Raji (cell line): ENCODE data around the gene FAM83E.
A peak's percentile ranks its signal among the peaks of the same experiment; 100 is the strongest.

Experiments used
- POLR2A ChIP-seq: IDR thresholded peaks from 2 replicates; pipeline ENCODE4 v1.6.1; 2011; ENCODE audit warnings: low read depth, low read length, control low read depth; ENCODE audit not compliant: insufficient read depth

The FAM83E gene

DNA sequence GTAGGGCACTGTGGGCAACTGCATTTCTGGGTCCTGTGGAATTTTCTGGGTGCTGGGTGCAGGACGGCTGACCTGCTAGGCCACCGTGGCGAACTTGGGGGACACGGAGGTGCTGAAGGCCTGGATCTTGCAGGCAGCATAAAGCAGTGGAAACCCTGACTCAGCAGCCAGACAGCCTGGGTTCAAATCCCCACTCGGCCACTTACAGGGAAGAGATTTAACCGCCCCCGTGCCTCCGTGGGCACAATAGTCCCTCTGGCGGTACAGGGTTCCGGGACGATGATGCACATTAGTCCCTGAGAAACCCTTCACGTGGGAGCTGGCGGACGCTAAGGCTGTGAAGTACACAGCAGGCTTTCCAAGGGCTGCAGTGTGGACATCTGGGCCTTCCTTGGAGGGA is 3.0 kb downstream of the FAM83E start:
- TF ChIP-seq POLR2A: no peak

DNA sequence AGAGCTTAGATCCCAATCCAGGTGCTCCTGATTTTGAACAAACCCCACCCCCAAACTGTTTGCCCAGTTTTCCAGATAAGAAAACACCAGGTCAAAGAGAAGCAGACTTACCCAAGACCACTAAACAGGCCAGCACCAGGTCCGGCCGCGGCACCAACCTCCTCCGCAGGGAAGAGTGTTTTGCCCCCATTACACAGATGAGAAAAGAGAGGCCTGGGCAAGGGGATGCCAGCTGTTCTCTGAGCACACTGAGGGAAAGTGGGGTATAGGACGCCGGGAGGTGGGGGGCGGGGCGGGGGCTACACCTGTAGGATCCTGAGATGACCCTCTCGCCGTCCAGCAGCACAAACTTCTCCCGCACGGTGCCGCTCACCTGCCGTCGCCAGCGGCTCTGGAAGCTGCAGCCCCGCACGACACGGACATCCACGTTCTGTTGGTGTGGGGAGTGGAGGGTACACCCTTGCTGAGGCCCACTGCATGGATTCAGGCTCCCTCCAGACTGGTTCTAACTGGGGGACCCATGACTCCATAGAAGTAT is 5.2 kb downstream of the FAM83E start:
- no peak for TF ChIP-seq POLR2A

DNA sequence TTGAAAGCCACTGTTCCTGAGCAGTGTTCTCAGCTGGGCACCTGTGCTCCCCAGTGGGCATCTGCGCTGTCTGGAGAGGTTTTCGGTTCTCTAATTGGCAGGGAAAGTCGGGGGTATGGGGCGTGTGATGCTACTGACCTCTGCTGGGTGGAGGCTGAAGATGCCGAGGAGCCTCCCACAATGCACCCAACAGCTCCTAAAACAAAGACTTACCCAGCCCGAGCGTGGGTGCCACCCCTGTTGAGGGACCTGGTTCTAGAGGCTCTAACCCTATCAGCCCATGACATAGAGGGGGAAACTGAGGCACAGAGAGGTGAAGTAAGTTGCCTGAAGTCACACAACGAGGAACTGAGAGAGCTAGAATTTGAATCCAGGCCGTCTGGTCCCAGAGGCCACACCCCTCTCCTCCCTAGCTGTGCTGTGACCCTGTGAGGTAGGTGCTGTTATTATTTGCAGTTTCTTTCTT is 6.0 kb downstream of the FAM83E start:
- TF ChIP-seq POLR2A: 0 out of 2 replicates have a peak, but pooled peaks have one; percentile 28

DNA sequence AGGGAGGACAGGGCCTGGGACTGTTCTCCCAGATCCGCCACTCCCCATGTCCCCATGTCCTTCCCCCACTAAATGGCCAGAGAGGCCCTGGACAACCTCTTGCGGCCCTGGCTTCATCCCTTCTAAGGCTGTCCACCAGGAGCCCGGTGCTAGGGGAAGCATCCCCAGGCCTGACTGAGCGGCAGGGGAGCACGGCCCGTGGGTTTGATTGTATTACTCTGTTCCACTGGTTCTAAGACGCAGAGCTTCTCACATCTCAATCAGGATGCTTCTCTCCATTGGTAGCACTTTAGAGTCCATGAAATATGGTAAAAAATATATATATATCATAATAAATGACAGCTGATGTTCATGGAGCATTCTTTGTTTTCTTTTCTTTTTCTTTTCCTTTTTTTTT is 7.5 kb downstream of the FAM83E start:
- no peak for TF ChIP-seq POLR2A

DNA sequence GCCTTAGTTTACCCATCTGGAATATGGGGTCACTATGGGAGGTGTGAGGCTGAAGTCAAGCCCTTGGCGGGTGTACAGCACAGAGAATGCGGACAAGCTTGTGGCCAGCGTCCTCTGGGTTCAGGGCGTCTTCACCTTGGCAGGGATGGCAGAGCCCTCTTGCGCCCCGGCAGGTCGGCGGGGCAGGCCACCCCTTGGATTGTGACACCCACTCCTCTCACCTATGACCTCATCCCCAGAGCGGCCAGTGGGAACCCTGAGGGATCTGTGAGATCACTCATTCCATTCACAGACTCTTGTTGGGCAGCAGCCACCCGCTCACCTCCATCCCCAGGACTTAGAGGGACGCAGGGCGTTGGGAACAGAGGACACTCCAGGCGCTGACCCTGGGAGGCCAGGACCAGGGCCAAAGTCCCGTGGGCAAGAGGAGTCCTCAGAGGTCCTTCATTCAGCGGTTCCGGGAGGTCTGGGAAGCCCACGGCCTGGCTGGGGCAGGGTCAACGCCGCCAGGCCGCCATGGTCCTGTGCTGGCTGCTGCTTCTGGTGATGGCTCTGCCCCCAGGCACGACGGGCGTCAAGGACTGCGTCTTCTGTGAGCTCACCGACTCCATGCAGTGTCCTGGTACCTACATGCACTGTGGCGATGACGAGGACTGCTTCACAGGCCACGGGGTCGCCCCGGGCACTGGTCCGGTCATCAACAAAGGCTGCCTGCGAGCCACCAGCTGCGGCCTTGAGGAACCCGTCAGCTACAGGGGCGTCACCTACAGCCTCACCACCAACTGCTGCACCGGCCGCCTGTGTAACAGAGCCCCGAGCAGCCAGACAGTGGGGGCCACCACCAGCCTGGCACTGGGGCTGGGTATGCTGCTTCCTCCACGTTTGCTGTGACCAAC is 8.2 kb downstream of the FAM83E start, which contains the start of gene SPACA4:
Gene SPACA4, plus strand, starts transcription at position 280 of the 896 bp plus-strand sequence. Its CDS starts 237 bp downstream, at position 517.
- no peak for TF ChIP-seq POLR2A

DNA sequence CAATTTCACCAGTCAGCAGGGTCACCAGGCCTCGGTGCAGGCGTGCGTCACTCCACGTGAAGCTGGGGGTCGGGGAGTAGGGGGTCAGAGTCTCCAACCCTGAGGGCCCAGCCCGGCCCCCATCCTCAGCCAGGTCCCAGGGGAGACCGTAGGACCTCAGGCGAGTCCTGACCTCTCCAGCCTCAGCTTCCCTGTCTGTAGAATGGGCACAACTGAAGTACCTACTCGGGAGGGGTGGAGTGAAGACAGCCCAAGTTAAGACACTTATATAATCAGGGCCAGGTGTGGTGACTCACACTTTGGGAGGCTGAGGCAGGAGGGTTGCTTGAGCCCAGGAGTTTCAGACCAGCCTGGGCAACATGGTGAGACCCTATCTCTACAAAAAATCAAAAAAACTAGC is 11.0 kb downstream of the FAM83E start:
- TF ChIP-seq POLR2A: no peak

DNA sequence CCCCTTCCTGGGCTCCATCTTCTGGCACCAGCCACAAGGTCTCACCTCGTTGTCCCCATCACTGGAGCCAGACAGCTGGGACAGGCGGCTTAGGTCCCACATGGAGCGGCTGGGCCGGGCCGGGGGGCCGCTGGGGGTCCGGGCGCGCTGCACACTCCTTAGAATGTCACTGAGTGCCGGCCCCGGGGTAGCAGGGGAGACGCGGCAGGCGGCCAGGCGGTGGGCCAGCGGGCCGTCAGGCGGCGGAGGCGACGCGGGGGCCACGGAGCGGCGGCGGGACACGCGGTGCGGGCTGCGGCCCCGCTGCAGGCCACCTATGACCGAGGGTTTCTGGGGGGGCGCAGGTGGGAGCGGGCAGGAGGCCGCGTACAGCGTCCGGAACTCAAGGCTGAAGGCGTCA is 11.4 kb downstream of the FAM83E start:
- no peak for TF ChIP-seq POLR2A

DNA sequence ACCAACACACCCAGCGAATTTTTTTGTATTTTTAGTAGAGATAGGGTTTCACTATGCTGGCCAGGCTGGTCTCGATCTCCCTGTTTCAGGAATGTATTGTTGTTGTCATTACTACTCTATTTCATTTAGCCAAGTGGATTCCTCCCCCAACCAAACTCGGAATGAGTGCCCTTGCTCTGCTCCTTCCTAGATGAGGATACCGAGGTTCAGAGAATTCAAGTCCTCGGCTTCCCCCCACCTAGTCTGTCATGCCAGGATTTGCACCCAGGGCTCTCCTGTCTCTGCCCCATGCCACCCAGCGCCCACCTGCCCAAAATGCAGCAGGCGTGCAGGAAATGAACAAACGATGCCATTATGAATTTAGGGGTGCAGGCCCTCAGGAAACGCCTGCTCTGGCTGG is 11.9 kb downstream of the FAM83E start:
- no peak for TF ChIP-seq POLR2A

DNA sequence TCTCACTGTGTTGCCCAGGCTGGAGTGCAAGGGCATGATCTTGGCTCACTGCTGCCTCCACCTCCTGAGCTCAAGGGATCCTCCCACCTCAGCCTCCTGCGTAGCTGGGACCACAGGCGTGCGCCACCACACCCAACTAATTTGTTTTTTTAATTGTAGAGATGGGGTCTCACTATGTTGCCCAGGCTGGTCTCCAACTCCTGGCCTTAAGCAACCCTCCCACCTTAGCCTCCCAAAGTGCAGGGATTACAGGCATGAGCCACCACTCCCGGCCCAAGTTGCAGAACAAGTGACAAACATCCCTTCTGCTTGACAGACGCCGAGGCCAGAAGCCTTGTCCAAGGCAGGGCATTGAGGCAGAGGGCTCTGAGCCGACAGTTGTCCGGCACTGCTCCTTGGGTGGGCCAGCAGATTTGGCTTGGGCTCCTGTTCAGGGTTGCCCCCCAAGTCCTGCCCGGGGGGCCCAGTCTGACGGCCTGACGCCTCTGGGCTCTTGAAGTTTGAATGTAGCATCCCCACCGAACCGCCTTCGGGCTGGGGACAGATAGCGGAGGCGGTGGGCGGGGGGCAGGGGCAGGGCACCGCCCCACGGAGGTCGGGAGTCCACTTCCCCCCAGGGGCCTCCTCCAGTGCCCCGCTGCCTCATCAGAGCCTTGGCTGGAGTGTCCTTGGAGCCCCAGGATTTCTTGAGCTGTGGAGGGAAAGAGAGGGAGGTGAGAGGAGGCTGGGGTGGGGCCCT is 14.0 kb downstream of the FAM83E start:
- TF ChIP-seq POLR2A: no peak

DNA sequence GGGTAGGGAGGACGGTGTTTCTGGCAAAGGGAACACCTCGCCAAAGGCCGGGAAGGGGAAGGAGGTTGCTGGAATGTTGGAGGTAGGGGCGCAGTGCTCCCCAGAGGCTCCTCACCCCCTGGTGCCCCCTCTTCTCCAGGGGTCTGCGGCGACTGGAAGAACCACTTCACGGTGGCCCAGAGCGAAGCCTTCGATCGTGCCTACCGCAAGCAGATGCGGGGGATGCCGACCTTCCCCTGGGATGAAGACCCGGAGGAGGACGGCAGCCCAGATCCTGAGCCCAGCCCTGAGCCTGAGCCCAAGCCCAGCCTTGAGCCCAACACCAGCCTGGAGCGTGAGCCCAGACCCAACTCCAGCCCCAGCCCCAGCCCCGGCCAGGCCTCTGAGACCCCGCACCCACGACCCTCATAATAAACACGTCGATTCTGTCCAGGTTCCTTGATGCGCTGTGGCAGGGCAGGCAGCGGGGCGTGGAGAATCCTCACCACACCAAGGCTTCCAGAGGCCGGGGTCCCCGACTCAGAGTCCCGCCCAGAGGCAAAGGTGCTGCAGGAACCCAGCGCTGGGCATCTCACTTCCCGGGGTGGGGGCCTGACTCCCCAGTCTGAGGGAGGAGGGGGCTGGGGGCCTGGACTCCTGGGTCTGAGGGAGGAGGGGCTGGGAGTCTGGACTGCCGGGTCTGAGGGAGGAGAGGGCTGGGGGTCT is 15.7 kb downstream of the FAM83E start:
- TF ChIP-seq POLR2A: no peak

DNA sequence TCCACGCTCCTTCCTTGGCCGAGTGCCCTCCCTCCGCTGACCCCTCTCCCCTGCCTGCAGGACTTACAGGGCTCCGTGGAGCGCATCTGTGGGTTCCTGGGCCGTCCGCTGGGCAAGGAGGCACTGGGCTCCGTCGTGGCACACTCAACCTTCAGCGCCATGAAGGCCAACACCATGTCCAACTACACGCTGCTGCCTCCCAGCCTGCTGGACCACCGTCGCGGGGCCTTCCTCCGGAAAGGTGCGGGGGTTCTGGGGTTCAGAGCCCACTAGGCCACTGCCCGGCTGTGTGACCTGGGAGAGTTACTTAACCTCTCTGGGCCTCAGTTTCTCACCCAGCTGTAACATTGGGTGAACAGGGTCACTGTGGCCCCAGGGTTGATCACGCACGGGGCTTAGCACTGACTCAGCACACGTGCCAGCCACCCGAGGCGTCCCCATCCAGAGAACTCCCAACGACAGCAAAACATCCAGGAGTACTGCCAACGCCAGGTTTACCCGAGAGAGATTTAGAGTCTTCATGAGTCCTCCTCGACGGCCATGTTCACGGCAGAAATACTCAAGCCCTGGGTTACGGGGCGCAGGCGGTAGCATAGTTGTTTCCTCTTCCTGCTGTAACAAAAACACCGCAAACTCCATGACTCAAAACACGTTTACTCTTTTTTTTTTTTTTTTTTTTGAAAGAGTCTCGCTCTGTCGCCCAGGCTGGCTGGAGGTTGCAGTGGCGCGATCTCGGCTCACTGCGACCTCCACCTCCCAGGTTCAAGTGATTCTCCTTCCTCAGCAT is 18.0 kb downstream of the FAM83E start:
- no peak for TF ChIP-seq POLR2A

DNA sequence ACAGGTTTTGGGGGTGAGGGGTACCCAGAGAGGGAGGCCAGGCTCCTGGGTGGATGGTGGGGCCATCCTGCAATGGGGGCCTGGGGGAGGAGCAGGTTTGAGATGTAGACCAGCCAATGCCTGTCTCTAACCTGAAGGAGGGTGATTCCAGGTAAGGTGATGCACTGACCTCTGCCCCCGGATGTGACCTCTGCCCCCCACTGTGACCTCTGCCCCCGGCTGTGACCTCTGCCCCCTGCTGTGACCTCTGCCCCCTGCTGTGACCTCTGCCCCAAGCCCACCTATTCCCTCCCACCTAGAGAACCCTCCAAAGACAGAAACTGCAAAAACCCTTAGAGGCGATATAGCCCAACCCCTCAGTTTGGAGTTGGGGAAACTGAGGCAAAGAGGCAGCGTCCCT is 18.6 kb downstream of the FAM83E start:
- TF ChIP-seq POLR2A: no peak

DNA sequence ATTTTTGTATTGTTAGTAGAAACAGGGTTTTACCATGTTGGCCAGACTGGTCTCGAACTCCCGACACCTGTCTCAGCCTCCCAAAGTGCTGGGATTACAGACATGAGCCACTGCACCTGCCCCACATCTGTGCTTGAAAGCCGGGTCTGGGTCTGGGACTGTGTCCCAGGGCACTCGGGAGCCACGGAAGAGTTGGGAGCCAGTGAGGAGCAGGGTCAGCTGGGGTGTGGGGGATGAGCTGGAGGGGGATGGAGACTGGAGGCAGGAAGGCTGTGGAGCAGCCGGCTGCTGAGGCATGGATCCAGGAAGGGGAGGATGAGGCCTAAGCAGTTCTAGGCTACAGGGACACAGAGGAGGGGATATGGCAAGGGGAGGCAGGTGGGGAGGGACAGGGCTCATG is 19.0 kb downstream of the FAM83E start:
- no peak for TF ChIP-seq POLR2A

DNA sequence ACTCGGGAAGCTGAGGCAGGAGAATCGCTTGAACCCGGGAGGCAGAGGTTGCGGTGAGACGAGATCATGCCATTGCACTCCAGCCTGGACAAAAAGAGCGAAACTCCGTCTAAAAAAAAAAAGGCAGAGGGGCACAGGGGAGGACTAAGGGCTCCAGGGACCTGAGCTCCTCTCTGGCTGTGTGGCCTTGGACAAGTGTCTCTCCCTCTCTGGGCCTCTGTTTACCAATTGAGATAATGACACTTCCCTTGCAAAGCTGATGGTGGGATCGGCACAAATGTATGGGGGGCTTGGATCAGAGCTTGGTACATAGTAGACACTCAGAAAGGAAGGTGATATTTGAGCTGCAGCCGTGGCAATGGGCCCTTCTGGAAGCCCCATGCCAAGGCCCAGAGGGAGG is 19.7 kb downstream of the FAM83E start:
- TF ChIP-seq POLR2A: no peak
